ENCODE measurements around the gene BMP7.

The BMP7 gene

GRCh38 chr20:57234556-57235251, 31.7 kb downstream of the BMP7 start:
- no peak for DNase-seq (ENCODE audit: low read depth)
- no peak overlapping the region for H3K4me3 ChIP-seq (ENCODE audit: control insufficient read depth, low read depth, low read length)
- TF ChIP-seq, protein P1, sequence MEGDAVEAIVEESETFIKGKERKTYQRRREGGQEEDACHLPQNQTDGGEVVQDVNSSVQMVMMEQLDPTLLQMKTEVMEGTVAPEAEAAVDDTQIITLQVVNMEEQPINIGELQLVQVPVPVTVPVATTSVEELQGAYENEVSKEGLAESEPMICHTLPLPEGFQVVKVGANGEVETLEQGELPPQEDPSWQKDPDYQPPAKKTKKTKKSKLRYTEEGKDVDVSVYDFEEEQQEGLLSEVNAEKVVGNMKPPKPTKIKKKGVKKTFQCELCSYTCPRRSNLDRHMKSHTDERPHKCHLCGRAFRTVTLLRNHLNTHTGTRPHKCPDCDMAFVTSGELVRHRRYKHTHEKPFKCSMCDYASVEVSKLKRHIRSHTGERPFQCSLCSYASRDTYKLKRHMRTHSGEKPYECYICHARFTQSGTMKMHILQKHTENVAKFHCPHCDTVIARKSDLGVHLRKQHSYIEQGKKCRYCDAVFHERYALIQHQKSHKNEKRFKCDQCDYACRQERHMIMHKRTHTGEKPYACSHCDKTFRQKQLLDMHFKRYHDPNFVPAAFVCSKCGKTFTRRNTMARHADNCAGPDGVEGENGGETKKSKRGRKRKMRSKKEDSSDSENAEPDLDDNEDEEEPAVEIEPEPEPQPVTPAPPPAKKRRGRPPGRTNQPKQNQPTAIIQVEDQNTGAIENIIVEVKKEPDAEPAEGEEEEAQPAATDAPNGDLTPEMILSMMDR (conservative IDR thresholded peaks at IDR 0.05; ENCODE audit: control insufficient read depth, insufficient read depth, low read depth, low read length): no peak

DNA sequence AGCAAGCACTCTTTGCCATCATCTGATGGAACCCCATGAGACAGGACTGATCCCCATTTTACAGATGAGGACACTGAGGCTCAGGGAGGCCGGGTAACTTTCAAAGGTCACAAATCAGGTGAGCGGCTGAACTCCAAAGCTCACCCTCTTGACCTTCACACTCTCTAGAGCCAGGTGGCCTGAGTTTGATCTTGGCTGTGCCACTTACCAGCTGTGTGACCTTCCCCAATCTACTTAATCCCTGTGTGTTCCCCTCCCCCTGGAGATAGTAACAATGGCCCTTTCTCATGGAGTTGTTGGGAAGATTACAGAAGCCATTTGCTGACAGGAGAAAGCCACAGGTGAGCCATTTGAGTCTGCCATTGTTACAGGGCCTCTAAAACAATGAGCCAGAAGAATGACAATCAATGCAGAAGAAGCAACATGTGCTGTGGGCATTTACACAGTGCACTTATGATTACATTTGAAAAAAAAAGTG, 34.5 kb downstream of the BMP7 start:
- TF ChIP-seq, protein P1 (conservative IDR thresholded peaks at IDR 0.05; ENCODE audit: control insufficient read depth, insufficient read depth, low read depth, low read length): no peak
- no peak for DNase-seq (ENCODE audit: low read depth)
- H3K4me3 ChIP-seq (ENCODE audit: control insufficient read depth, low read depth, low read length): no peak overlapping the region

DNA sequence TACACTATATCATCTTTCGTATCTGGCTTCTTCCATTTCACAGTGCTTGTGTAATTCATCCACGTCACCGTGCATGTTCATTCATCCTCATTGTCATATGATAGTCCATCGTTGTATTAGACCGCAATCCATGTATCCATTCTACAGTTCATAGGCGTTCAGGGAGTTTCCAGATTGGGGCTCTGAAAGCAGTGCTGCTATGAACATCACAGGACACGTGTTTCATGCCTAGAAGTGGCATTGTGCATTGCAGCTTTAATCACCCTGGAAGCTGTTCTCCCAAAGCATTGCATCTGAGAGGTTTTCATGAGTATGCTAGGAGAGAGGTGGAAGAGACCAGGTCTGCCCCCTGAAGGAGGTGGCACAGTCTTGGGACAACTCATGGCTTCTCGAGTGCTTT, 35.3 kb downstream of the BMP7 start:
- DNase-seq (ENCODE audit: low read depth): no peak
- TF ChIP-seq, protein P1 (conservative IDR thresholded peaks at IDR 0.05; ENCODE audit: control insufficient read depth, insufficient read depth, low read depth, low read length): no peak
- no peak overlapping the region for H3K4me3 ChIP-seq (ENCODE audit: control insufficient read depth, low read depth, low read length)

DNA sequence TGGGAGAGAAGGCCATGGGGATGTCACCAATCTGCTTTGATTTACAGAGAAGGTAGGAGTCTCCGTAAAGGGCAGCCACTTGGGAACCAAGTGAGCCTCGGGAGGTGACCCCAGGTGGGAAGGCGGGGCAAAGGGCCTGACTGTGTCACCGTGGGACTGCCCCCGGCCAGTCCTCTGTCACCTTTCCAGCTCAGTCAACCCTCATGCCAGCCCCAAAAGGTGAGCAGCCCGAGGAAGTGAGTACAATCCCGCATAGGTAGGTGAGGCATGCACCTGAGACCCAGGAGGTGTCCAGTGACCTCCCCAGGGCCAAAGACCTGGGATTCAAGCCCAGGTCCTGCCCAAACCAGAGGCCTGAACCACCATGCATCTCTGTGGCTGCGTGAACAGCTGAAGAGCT, 36.2 kb downstream of the BMP7 start:
- TF ChIP-seq, protein P1 (conservative IDR thresholded peaks at IDR 0.05; ENCODE audit: control insufficient read depth, insufficient read depth, low read depth, low read length): no peak
- no peak for DNase-seq (ENCODE audit: low read depth)
- H3K4me3 ChIP-seq (ENCODE audit: control insufficient read depth, low read depth, low read length): no peak overlapping the region

GRCh38 chr20:57229490-57229889, 37.0 kb downstream of the BMP7 start:
- H3K4me3 ChIP-seq (ENCODE audit: control insufficient read depth, low read depth, low read length): no peak overlapping the region
- no peak for DNase-seq (ENCODE audit: low read depth)
- TF ChIP-seq, protein P1 (conservative IDR thresholded peaks at IDR 0.05; ENCODE audit: control insufficient read depth, insufficient read depth, low read depth, low read length): no peak

GRCh38 chr20:57225830-57226229, 40.6 kb downstream of the BMP7 start:
- DNase-seq (ENCODE audit: low read depth): no peak
- TF ChIP-seq, protein P1 (conservative IDR thresholded peaks at IDR 0.05; ENCODE audit: control insufficient read depth, insufficient read depth, low read depth, low read length): no peak
- no peak overlapping the region for H3K4me3 ChIP-seq (ENCODE audit: control insufficient read depth, low read depth, low read length)
